ENCODE measurements around the gene JMJD1C.

The JMJD1C gene

DNA sequence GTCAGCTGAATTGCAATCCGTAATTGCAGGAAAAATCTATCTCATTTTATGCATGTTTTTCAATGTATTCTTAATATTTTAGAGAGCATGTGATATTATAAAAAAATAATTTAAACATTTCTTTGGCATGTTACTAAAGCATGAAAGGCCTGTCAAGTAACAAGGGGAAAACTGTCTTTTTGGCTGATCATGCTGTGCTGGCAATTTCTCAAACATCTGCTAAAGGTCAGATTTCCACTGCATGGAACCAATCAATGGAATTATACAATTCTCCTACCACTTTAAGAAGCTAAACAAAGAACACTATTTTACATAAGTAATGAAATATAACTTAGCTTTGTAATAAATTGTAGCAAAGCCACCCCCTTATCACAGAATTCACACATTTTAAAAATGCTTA lies 49.4 kb downstream of the JMJD1C start:
- TF ChIP-seq CTCF (IDR thresholded peaks at IDR 0.05; ENCODE audit: low read depth, low read length), result no peak
- no peak overlapping the region for H3K4me3 ChIP-seq (ENCODE audit: low read depth, low read length)

DNA sequence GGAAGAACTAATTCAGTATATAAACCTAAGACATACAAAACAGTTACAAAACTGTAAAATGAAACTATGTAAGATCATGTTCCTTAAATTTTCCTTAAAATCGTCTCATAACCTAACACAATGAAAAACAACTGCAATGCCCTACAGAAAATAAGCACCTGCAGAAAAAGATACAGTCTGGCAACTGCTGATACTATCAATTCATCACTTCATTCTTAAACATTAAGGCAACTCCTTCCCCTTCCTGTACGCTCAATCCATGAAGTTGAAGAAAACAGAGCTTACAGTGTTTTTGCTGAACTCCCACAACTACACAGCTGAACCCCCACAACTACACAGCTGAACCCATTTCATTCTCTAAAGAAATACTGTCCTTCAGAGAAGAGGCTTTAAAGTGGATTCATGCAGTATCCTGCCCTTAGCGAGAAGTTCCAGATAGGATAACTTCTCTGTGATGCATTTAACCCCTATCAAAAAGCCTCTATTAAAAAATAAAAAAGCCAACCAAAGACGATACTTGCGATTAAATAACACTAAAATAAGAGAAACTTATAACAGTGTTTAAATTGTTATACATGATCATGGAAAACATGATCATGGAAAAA lies 50.0 kb downstream of the JMJD1C start:
- peak overlapping the region; percentile 31 for H3K4me3 ChIP-seq (ENCODE audit: low read depth, low read length)
- no peak for TF ChIP-seq CTCF (IDR thresholded peaks at IDR 0.05; ENCODE audit: low read depth, low read length)

DNA sequence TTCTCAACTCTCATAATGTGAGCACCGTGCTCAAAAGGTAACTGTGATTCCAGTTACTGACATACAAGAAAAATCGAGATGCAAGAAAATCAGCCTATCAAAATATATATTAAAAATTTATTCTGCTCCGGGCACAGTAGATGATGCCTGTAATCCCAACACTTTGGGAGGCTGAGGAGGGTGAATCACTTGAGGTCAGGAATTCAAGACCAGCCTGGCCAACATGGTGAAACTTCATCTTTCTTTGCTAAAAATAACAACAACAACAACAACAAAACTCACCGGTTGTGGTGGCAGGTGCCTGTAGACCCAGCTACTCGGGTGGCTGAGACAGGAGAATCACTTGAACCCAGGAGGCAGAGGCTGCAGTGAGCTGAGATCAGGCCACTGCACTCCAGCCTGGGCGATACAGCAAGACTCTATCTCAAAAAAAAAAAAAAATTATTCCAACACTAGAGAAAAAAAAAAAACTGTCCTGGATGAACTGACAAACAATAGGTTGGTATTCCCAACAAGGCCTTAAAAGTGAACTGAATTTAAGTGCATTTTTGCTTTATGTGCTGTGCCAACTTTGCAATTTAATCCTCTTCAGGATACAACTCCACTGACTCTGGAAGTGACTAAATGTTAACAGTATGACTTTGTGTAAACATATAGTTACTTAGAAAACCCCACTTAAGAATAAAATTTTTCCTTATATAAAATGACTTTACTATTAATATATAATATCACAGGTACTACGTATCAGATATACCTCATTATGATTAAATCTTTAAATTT lies 51.1 kb downstream of the JMJD1C start:
- no peak for TF ChIP-seq CTCF (IDR thresholded peaks at IDR 0.05; ENCODE audit: low read depth, low read length)
- no peak overlapping the region for H3K4me3 ChIP-seq (ENCODE audit: low read depth, low read length)

DNA sequence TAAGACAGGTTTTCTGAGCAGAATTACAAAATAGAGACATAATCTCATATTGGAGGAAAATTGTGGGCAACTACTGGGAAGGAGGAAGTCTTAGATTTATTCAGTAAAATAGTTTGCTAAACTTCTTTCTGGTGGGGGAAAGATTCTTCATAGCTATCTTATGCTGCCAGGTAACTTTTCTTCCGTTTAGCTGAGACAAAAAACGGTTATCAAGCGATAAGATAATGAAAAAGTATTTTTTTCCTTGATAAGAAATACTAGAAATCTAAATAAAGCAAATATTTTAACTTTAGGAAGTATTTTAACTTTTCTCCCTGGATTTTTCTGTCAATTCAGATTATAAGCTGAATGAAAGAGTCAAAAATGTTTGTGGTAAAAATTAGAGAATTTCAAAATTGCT lies 52.3 kb downstream of the JMJD1C start:
- H3K4me3 ChIP-seq (ENCODE audit: low read depth, low read length), result no peak overlapping the region
- no peak for TF ChIP-seq CTCF (IDR thresholded peaks at IDR 0.05; ENCODE audit: low read depth, low read length)

- TF ChIP-seq CTCF (IDR thresholded peaks at IDR 0.05; ENCODE audit: low read depth, low read length), result no peak
- no peak overlapping the region for H3K4me3 ChIP-seq (ENCODE audit: low read depth, low read length)
Observed at GRCh38 chr10:63412304-63412703, 53.5 kb downstream of the JMJD1C start.

GRCh38 chr10:63410633-63411032 lies 55.1 kb downstream of the JMJD1C start:
- H3K4me3 ChIP-seq (ENCODE audit: low read depth, low read length), result no peak overlapping the region
- no peak for TF ChIP-seq CTCF (IDR thresholded peaks at IDR 0.05; ENCODE audit: low read depth, low read length)

DNA sequence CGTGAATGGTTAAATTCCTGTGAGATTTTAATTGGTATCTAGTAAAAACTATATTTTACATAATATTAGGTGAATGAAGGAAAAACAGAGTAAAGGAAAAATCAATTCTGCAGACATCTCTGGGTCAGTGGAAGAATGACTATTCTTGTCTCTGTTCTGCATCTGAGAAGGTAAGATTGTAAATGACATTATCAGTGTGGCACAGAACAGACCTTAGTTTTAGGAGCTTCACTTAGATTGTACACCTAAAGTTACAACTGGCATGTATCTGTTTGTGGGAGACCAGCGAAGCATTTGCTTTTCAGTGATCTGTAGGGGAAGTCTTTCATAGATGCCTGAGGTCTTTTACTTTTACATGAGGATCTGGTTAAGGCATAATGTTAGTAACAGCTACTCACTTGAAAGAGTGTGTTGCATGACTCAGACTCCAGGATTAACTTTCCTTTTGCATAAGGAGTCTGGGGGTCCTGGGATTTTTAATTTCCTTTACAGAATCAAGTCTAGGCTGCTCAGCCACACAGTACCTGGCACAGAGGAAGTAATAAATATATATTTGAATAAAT lies 56.2 kb downstream of the JMJD1C start:
- TF ChIP-seq CTCF (IDR thresholded peaks at IDR 0.05; ENCODE audit: low read depth, low read length), result no peak
- H3K4me3 ChIP-seq (ENCODE audit: low read depth, low read length), result no peak overlapping the region
